HG03571 (cell line): ENCODE results near the gene TRH.
"Not testable (repeated sequence)": the region's sequence is repeated elsewhere in the genome, so short reads cannot be mapped to it uniquely, and the experiment has no call there.

ENCODE experiments used
- ATAC-seq: cut with Tn5 transposase; IDR thresholded peaks from one replicate; pipeline ENCODE4 v1.9.1; 2021; ENCODE audit not compliant: unreplicated experiment

Gene TRH

DNA sequence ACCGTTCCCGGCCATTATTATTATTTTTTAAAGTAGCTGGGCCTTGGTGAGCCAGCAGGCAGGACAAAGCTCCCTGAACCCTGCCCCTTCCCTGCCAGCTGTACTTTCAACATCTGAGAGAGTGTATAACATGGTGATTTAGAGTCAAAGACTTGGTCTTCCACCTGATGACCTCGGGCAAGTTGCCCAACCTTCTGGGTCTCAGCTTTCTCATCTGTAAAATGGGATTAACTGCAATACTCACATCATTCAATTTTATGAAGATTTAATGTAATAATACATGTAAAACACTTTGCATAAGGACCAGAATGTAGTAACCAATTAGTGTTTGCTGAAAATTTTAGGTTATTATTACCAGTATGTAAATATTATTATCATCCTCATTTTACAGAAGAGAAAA is 11.9 kb upstream of the TRH start:
- no peak for ATAC-seq

GRCh38 chr3:129965937-129966336 is 8.6 kb upstream of the TRH start:
- ATAC-seq, result no peak

- ATAC-seq, result no peak
Measured at GRCh38 chr3:129966876-129967275, 7.6 kb upstream of the TRH start.

DNA sequence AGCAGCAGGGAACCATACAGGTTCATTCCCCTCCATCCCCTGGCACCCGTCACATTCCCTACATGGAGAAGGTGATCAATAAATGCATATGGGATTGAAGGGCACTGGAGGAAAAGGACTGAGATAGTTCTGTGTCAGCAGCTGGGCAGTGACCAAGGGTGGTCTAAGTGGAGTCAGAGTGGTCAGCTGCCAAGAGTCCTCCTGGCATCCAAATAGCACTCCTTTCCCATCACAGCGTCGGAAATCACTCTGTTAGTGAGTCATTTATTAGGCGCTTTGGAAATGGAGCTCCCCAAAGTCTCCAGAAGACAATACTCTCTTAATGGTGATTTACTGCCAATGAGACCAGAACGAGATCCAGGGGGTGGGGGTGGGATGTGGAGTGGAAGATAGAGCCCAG is 6.8 kb upstream of the TRH start:
- no peak for ATAC-seq

- ATAC-seq, result no peak
Measured at GRCh38 chr3:129971351-129972052, 3.0 kb upstream of the TRH start.

DNA sequence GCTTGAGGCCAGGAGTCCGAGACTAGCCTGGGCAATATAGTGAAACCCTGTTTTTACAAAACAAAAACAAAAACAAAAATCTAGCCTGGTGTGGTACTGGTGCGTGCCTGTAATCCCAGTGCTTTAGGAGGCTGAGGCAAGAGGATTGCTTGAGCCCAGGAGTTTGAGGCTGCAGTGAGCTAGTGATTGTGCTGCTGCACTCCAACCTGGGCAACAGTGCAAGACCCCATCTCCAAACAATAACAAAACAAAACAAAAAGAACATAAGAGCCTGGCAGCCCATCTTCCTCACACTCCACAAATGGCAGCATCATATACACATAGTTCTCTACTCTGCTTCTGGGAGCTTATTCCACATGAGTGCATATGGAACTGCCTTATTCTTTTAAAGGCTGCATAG is 2.2 kb upstream of the TRH start:
- ATAC-seq, result no peak

- no peak for ATAC-seq
Measured at GRCh38 chr3:129973853-129974563, 512 bp upstream of the TRH start.

GRCh38 chr3:129974833-129975704 is 549 bp downstream of the TRH start:
- ATAC-seq, result no peak

GRCh38 chr3:129975705-129976048 is 1.2 kb downstream of the TRH start:
- ATAC-seq, result no peak

GRCh38 chr3:129976286-129976685 is 1.8 kb downstream of the TRH start:
- no peak for ATAC-seq

GRCh38 chr3:129978123-129978522 is 3.6 kb downstream of the TRH start:
- no peak for ATAC-seq

- ATAC-seq, result no peak
Measured at GRCh38 chr3:129979905-129980304, 5.4 kb downstream of the TRH start.

- ATAC-seq, result no peak
Measured at GRCh38 chr3:129983561-129983960, 9.0 kb downstream of the TRH start.

DNA sequence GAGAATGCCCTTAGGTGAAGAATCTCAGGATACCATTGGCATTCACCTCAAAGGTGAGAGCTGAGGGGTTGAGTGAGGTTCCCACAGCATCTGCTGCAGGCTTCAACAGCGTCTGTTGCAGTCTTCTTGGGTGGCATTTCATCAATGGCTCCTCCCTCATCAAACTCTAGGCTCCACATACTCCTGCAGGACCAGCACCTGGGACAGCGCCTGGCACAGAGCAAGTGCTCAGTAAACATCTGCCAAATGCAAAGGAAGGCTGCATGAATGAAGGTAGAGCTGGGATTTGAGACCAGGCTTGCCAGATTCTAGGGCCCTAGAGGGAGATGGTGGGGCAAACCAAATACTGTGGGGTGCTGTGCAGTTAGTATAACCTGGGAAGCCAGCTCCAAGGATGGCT is 9.6 kb downstream of the TRH start:
- ATAC-seq, result no peak

DNA sequence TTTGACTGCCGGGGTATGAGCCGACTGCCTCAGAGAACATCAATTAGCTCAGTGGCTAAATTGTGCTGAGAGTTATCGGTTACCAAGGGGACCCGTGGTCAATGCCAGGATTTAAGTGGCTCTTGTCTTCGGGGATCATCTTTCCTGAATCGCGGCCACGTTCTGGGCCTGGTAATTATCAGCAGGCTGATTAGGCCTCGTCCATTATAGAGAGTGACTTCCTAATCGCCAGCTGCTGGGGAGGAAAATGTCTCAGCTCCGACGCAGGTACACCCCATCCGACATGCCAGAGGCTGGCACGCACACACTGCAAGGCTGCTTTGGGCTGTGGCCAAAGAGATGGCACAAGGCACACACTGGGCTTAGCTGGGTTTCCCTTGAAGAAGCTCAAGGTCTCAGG is 10.6 kb downstream of the TRH start:
- ATAC-seq, result no peak

DNA sequence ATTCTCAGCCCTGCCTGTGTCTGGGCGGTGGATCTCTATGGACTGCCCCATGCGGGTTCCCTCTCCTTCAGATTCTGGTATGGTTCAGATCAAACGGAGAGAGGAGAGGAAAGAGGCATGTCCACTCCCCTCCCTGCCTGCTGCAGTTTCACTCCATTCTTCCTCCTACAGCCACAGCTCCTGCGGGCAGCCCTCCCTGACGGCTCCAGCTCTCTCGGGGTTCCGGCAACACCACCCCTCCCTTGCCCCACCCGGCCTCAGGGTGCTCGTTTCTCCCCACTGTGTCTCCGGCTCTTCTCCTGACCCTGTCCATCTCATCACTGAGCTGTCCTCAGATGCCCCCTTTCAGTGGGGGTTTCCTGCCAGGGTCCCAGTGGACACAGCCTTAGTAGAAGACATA is 13.9 kb downstream of the TRH start:
- ATAC-seq, result no peak

GRCh38 chr3:129989414-129989813 is 14.9 kb downstream of the TRH start:
- ATAC-seq, result no peak

- ATAC-seq, result no peak
Measured at GRCh38 chr3:129992781-129993180, 18.3 kb downstream of the TRH start.

GRCh38 chr3:129994883-129995559 is 20.5 kb downstream of the TRH start:
- ATAC-seq, result no peak

DNA sequence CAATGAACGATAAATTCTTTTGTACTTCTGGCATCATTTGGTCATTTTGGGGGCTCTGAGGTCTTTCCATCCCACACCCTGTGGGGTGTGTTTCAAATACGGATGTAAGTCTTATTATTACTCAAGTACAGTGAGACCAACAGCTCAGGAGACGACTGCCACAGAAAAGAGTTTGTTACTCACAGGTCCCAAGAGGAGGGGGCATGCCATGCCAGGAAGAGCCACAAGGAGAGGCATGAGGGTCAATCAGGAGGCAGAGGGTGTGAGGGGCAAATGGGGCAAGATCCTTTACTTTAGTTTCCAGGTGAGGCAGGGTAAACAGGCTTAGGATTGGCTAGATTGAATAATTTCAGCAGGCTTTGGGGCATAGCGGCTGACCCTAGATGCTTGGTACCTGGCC is 21.6 kb downstream of the TRH start:
- no peak for ATAC-seq

- not testable (repeated sequence) for ATAC-seq
Measured at GRCh38 chr3:129999176-129999575, 24.7 kb downstream of the TRH start.
